Activated naive CD4-positive, alpha-beta T cell (primary cell): ENCODE data around the gene KCNH1.
"Not testable (repeated sequence)": the region's sequence is repeated elsewhere in the genome, so short reads cannot be mapped to it uniquely, and the experiment has no call there.

Experiments
- DNase-seq, 4 experiments: peaks; one replicate each; lab custom pipeline; 2025; lab: John Stamatoyannopoulos, UW

The KCNH1 gene

GRCh38 chr1:211007830-211008229, 126.1 kb downstream of the KCNH1 start:
- DNase-seq: no peak

GRCh38 chr1:210995931-210996330, 138.0 kb downstream of the KCNH1 start:
- not testable (repeated sequence) for DNase-seq

- DNase-seq: no peak
Observed at GRCh38 chr1:210992837-210993236, 141.1 kb downstream of the KCNH1 start.

GRCh38 chr1:210989905-210990304, 144.0 kb downstream of the KCNH1 start:
- DNase-seq: no peak

GRCh38 chr1:210981490-210981889, 152.5 kb downstream of the KCNH1 start:
- DNase-seq: no peak

GRCh38 chr1:210980082-210980481, 153.9 kb downstream of the KCNH1 start:
- no peak for DNase-seq

GRCh38 chr1:210978974-210979354, 155.0 kb downstream of the KCNH1 start:
- DNase-seq: no peak

GRCh38 chr1:210978316-210978973, 155.5 kb downstream of the KCNH1 start:
- DNase-seq: no peak

- no peak for DNase-seq
Observed at GRCh38 chr1:210951279-210951678, 182.7 kb downstream of the KCNH1 start.

- DNase-seq: peak in 2 of 4 experiments; percentile 24 to 32
Observed at GRCh38 chr1:210949940-210950546, 183.9 kb downstream of the KCNH1 start.

- no peak for DNase-seq
Observed at GRCh38 chr1:210949489-210949888, 184.5 kb downstream of the KCNH1 start.

GRCh38 chr1:210949039-210949438, 184.9 kb downstream of the KCNH1 start:
- no peak for DNase-seq

GRCh38 chr1:210944252-210944651, 189.7 kb downstream of the KCNH1 start:
- DNase-seq: no peak

GRCh38 chr1:210942513-210942912, 191.4 kb downstream of the KCNH1 start:
- DNase-seq: no peak

GRCh38 chr1:210940081-210940617, 193.8 kb downstream of the KCNH1 start:
- DNase-seq: no peak

- no peak for DNase-seq
Observed at GRCh38 chr1:210938416-210938925, 195.5 kb downstream of the KCNH1 start.

GRCh38 chr1:210937846-210938245, 196.1 kb downstream of the KCNH1 start:
- DNase-seq: no peak

- DNase-seq: no peak
Observed at GRCh38 chr1:210935905-210936304, 198.0 kb downstream of the KCNH1 start.

- DNase-seq: no peak
Observed at GRCh38 chr1:210932104-210932503, 201.8 kb downstream of the KCNH1 start.

GRCh38 chr1:210922666-210923065, 211.3 kb downstream of the KCNH1 start:
- no peak for DNase-seq

- DNase-seq: no peak
Observed at GRCh38 chr1:210920716-210921694, 212.9 kb downstream of the KCNH1 start.

- no peak for DNase-seq
Observed at GRCh38 chr1:210920258-210920657, 213.7 kb downstream of the KCNH1 start.
